GM12891 (cell line): Measurements from ENCODE around the gene EPB41L4A.

Experiments
- PAX5 ChIP-seq: IDR thresholded peaks from 2 replicates; pipeline ENCODE4 v1.6.1; 2011; ENCODE audit warnings: low read length, moderate library complexity, mild to moderate bottlenecking; ENCODE audit not compliant: insufficient read depth, severe bottlenecking
- POLR2A ChIP-seq: IDR thresholded peaks from 2 replicates; pipeline ENCODE4 v1.6.1; 2011; ENCODE audit warnings: low read depth, low read length, control low read depth
- POLR2AphosphoS5 ChIP-seq: IDR thresholded peaks from 2 replicates; pipeline ENCODE4 v1.6.1; 2011; ENCODE audit warnings: low read depth, low read length, control low read depth
- SPI1 ChIP-seq: IDR thresholded peaks from 2 replicates; pipeline ENCODE4 v1.6.1; 2011; ENCODE audit warnings: low read depth, low read length, control low read depth
- TAF1 ChIP-seq: IDR thresholded peaks from 2 replicates; pipeline ENCODE4 v1.6.1; 2011; ENCODE audit warnings: low read depth, low read length, control low read depth

DNA sequence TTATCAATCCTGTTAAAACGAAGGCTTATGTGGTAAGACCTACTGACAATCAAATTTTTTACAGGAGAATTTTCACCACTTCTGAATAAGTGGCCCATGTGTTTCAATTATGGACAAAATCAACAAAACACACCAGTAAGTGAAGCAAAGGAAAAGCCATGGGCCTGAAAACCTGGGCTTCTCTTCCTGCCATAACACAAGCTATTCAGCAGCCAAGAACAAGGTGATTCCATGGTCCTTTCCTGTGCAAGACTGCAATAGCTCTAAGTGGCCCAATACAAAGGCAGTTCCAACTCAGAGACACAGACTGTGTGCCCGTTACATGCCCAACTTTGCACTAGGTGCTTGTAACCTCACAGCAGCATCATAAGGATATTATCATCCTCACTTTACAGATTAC is 168.5 kb downstream of the EPB41L4A start:
- TF ChIP-seq POLR2A (no peak), SPI1 (no peak), POLR2AphosphoS5 (no peak), TAF1 (no peak), PAX5 (no peak)
